HG02798 (cell line): ENCODE measurements around the gene DBNL.

ENCODE experiments used
- ATAC-seq: cut with Tn5 transposase; IDR thresholded peaks from one replicate; pipeline ENCODE4 v1.9.1; 2021; ENCODE audit warnings: mild to moderate bottlenecking; ENCODE audit not compliant: unreplicated experiment, poor library complexity

DBNL gene

GRCh38 chr7:44040493-44040891 lies 4.0 kb upstream of the DBNL start:
- peak; percentile 47 for ATAC-seq

GRCh38 chr7:44042221-44042620 lies 2.3 kb upstream of the DBNL start:
- ATAC-seq, result no peak

GRCh38 chr7:44043902-44044301 lies 600 bp upstream of the DBNL start:
- no peak for ATAC-seq

- ATAC-seq, result no peak
Observed at GRCh38 chr7:44045226-44046014, 918 bp downstream of the DBNL start.

- ATAC-seq, result peak; percentile 47
Observed at GRCh38 chr7:44046321-44047061, 2.0 kb downstream of the DBNL start.

GRCh38 chr7:44048031-44048795 lies 3.7 kb downstream of the DBNL start:
- ATAC-seq, result no peak

- ATAC-seq, result no peak
Observed at GRCh38 chr7:44050121-44050914, 5.8 kb downstream of the DBNL start.

GRCh38 chr7:44050915-44051560 lies 6.5 kb downstream of the DBNL start:
- no peak for ATAC-seq

- ATAC-seq, result no peak
Observed at GRCh38 chr7:44051611-44052220, 7.2 kb downstream of the DBNL start.

- ATAC-seq, result no peak
Observed at GRCh38 chr7:44052771-44053365, 8.4 kb downstream of the DBNL start.

GRCh38 chr7:44056681-44057080 lies 12.2 kb downstream of the DBNL start:
- no peak for ATAC-seq

GRCh38 chr7:44057181-44057848 lies 12.8 kb downstream of the DBNL start:
- ATAC-seq, result no peak

GRCh38 chr7:44057849-44058758 lies 13.6 kb downstream of the DBNL start:
- no peak for ATAC-seq

GRCh38 chr7:44058759-44059218 lies 14.3 kb downstream of the DBNL start:
- ATAC-seq, result peak; percentile 5

GRCh38 chr7:44059219-44060090 lies 15.0 kb downstream of the DBNL start:
- ATAC-seq, result peak; percentile 60
